ENCODE measurements around the gene CNOT6.

DNA sequence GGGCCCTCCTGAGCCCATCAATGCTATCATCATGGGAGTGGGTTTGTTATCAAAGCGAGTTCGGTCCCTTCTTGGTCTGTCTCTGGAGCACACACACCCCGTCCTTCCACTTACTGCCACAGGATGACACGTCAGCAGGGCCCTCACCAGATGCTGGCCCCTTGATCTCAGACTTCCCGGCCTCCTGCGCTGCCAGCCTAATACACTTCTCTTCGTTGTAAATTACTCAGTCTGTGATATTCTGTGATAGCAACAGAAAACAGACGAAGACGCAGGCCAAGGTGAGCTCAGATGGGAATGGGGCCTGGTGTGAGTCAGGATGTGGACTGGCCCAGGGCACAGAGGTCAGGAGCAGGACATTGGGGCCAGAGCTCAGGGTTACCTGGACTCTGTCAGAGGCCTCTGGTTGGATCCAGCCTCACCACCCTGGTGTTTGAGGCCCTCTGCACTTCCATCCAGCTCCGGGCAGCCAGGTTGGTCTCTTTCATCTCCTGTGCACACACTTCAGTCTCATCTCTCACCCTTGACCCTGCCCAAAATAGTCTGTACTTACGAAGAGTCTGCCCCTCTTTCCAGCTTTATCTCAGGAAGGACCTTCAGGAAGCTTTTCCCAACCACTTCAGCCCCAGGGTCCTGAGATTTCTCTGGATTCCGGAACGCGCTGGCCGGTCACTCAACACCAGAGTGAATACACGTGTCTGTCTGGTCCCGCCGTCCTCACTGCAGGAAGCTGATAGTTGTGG is 26.0 kb upstream of the CNOT6 start:
- TF ChIP-seq CTCF (IDR thresholded peaks at IDR 0.05), result no peak
- TF ChIP-seq POLR2A (IDR thresholded peaks at IDR 0.05), result no peak

Measured in testis (tissue), 2 donors.